Activated CD8-positive, alpha-beta memory T cell treated with anti-CD3 and anti-CD28 coated beads for 48 hours (primary cell): ENCODE results near the gene WDR88.
"Not testable (repeated sequence)": the region's sequence is repeated elsewhere in the genome, so short reads cannot be mapped to it uniquely, and the experiment has no call there.

ENCODE experiments used
- DNase-seq, 3 experiments: peaks; one replicate each; pipeline ENCODE4 v3.0.0-alpha.2; 2020; ENCODE audit warnings: low read depth in 2 of 3, low spot score in 2 of 3

WDR88 gene

GRCh38 chr19:33168528-33168927 is 36.6 kb downstream of the WDR88 start:
- no peak for DNase-seq

DNA sequence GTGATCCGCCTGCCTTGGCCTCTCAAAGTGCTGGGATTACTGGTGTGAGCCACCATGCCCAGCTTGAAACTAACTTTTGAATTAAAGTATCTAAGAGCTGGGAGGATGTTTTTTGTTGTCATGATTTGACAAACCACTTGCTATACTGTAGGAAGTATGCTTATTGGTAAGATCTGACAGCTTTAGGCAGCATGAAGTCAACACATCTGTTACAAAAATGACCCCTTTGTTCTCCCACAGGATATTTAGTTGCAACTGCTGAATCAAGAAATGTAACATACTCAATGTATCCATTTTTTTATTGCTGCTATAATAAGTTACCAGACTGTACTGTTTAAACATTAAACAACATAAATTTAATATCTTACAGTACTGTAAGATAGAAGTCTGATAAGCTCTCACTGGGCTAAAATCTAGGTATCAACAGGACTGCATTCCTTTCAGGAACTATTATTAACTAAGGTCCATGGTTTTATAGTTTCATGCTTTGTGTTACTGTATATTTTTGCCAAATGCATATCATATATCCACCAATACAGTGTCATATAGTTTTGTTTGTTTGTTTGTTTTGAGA is 39.4 kb downstream of the WDR88 start:
- no peak for DNase-seq

GRCh38 chr19:33171916-33172359 is 40.0 kb downstream of the WDR88 start:
- no peak for DNase-seq

GRCh38 chr19:33174186-33174585 is 42.3 kb downstream of the WDR88 start:
- DNase-seq = no peak

DNA sequence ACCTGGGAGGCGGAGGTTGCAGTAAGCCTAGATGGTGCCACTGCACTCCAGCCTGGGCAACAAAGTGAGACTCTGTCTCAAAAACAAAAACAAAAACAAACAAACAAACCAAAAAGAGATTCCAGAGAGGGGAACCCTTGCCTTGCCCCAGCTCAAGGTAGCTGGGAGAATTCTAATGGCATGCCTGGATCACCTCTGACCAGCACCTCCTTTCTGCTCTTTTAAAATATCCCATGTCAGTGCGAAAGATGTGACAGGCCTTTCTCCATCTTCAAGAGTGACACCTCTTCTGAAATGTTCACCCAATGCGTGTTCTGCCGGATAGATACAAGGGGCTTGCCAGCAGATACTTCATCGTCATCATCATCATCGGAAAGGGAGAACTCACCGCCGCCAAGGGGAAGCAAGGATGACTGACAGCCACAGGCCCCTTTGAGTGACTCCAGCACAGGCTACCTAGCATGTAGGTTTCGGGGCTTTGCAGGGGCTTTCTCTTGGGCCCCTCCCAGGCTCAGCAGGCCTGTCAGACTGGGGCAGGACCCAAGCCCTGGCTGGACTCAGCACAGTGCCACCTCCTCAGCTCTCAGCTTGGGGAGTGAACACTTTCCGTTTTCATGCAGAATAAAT is 43.4 kb downstream of the WDR88 start:
- DNase-seq = no peak

GRCh38 chr19:33175886-33176669 is 44.2 kb downstream of the WDR88 start:
- DNase-seq = no peak

GRCh38 chr19:33176670-33177416 is 44.9 kb downstream of the WDR88 start:
- DNase-seq = peak; percentile 97 to 100 (median 99)

DNA sequence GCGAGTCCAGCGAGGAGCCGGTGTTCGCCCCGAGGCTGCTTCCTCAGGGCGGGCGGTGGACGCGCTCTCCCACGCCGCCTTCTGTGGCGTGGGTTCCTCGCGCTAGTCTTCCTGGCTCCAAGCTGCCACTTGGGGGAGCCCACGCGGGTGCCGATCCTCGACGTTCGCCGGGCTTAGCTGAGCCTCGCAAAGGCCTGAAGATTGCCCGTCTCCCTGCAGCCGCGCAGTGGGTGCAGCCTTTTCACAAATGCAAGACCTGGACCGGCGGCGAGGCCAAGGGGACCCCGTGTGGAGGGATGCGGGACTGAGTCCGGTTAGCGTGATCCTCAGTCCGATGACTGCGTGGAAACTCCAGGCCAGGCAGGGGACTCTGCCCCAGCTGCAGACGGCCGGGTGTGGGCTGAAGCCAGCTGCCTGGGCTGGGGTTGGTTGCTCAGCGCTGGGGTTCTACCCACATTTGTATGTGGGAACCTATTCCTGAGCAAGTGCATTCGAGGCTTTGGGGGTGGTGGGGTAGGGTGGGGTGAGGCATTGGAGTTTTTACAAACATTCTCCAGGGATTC is 45.6 kb downstream of the WDR88 start:
- DNase-seq = no peak

- DNase-seq = no peak
Measured at GRCh38 chr19:33186431-33187182, 54.7 kb downstream of the WDR88 start.

DNA sequence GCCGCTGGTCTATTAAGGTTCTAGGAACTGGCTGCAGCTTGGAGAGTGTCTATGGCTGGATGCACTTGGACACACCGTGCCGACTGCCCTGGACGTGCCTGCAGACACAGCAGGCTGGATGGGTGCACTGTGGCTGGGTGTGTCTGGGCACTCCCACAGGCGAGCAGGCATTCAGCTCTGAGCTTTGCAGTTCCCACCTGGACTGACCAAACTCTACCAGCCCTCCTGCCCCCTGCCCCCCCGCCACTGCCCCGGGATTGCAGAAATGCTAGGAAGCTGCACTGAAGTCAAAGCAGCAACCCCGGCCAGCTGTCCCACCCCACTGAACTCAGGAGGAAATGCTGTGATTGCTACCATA is 55.2 kb downstream of the WDR88 start:
- no peak for DNase-seq

DNA sequence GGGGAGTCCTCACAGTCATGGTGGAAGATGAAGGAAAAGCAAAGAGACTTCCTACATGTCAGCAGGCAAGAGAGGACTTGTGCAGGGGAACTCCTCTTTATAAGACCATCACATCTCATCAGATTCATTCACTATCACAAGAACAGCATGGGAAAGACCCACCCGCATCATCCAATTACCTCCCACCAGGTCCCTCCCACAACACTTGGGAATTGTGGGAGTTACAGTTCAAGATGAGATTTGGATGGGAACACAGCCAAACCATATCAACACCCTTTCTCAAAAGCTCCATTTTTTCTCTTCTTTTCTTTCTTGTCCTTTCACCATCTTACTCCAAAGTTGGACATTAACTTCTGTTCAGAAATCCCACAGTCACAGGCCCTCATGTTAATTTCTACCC is 57.5 kb downstream of the WDR88 start:
- DNase-seq = no peak

DNA sequence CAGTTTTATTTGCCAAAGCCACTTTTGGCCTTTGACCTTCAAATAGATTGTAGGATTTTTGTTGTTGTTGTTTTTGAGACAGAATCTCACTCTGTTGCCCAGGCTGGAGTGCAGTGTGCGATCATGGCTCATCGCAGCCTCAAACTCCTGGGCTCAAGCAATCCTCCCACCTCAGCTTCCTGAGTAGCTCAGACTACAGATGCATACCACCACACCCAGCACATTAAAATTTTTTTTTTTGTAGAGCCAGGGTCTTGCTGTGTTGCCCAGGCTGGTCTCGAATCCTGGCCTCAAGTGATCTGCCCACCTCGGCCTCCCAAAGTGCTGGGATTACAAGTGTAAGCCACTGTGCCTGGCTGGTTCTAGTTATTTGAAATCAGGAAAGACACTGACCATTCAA is 59.2 kb downstream of the WDR88 start:
- not testable (repeated sequence) for DNase-seq

DNA sequence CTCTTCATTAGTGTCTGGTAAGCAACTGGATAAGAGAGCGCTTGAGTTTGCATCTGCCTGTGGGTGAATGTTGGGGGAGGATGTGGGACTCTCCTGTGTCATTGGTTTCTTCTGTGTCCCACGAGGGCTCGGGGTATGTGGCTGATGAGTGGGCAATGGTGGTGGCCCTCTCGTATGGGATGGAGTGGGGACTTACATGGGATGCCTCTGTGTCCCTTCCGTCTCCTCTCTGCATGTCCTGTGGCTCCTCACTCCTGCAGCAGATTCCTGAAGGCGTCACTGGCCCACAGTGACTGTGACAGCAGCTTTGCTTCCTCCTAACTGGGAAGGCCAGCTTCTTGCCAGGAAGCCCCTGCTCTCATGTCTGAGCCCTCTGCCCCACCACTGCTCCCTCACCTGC is 59.6 kb downstream of the WDR88 start:
- DNase-seq = no peak

DNA sequence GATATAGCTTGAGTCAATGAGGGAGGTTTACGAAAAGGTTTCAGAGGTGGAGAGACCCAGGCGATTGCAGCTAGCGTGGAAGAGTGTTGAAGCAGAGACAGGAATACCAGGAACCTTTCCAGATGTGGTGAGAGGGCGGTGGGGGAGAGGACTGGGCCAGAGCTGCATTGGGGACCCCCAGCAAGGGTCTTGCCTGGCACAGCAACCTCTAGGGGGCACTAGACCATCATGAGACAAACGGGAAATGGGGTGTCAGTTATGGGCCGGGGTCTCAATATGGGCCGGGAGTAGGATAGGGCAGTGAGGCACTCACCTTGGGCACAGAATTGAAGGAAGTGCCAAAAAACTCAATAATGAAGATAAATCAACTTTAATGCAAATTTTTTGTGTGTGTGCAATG is 60.1 kb downstream of the WDR88 start:
- no peak for DNase-seq

GRCh38 chr19:33193269-33193864 is 61.5 kb downstream of the WDR88 start:
- DNase-seq = no peak

DNA sequence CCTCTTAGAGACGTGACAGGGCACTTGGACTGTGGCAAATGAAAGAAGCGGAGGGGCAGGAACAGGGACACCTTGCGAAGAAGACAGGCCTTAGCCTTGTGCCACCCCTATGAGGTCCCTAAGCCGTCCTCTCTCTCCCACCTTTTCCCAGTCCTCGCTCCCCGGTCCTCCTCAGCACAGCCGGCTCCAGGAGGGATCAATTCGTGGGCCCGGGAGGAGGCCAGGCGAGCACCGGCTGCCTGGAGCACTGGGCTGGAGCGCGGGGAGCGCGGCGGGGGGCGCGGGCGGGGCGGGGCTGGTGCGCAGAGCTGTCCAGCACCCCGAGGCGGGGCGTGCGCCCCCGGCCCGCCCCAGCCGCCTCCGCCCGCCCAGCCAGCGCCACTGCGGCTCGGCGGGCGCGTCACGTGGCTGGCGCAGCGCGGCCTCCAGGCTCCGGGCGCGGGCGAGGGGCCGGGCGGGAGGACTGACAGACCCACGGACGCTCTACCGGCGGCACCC is 62.0 kb downstream of the WDR88 start, which contains the start of gene LRP3:
Gene LRP3, plus strand, starts transcription at position 466 of the 498 bp plus-strand sequence. CDS start 456 bp downstream, outside the sequence.
- no peak for DNase-seq

- no peak for DNase-seq
Measured at GRCh38 chr19:33194532-33194885, 62.6 kb downstream of the WDR88 start.

DNA sequence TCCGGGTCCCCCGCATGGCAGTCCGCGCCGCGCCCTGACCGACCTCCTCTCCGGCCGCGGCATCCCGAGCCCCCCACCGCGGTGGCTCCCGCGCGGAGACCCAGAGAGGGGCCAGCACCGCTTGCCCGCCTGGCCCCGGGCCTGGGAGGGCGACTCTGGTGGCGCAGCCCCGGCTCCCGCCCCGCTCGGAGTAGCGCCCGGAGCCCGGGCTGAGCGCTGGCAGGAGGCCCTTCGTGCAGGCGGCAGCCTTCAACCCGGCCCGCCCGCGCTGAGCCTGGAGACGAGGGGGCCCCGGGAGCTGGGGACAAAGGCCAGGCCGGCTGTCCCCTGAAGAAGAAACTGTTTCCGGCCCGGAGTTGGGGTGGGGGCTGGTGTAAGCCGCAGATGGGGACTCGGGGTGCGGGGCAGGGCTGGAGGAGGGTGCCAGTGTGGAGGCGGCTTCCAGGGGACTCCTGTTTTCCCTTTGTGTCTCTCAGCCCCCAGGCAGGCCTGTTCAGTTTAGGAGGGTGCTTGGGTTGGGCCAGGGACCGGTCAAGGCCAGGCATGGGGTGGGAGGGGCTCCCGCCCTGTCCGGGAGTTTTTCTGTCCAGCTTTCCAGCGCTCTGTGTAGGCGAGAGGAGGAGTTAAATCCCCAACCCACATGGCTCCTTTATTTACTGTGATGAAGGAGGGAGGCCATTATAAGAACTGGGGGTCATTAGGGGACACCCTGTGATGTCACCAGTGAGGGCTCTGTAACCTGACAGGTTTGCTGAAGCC is 63.2 kb downstream of the WDR88 start:
- DNase-seq = no peak

DNA sequence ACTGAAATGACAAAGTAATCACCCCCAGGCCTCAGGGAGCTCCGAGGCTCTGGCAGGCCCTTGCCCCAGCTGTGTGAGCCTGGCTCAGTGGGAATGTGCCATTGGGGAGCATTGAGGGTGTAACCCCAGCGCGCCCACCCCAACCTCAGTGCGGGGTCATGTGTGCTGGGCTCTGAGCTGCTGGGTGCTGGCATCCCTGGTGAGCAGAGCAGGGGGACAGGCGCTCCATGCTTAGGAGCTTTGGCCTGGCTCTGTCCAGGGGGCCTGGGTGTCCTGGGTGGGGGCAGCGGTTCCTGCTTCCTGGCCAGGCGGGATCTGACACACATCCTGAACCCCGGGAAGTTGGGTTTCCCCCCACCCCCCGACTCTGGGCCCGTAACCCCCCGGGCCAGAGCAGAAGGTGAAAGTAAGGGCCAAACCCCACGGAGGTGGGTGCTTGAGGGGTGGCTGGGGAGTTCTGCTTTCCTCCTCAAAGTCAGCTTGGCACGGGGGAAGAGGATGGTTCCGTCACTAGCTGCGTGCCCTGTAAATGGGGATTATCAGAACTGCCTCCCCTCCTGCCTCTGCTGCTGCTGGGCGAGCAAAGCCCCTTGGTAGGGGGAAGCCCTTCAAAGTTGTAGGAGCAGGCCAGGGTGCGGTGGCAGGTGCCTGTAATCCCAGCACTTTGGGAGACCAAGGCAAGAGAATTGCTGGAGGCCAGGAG is 63.9 kb downstream of the WDR88 start:
- DNase-seq = no peak
